GM12878 (cell line): ENCODE data around the gene MTA3. TPM values are rescaled to one million over a fixed set of nuclear protein-coding genes. Genes with fewer than 3 reads are reported as not detected.
"Not testable (repeated sequence)": the region's sequence is repeated elsewhere in the genome, so short reads cannot be mapped to it uniquely, and the experiment has no call there.

ENCODE experiments used
- ATAC-seq: fragments of 200-7000 bp; cut with Tn5 transposase; 3 replicates; pipeline ENCODE4 v1.9.1; 2020; ENCODE audit warnings: mild to moderate bottlenecking, moderate library complexity
- BruUV-seq: library from RNA; stranded (reverse); fragments of 400-500 nt; replicated peaks from 2 replicates; lab custom pipeline; 2021; lab: Mats Ljungman, UMichigan
- CTCF ChIA-PET: fragments of 300-600 bp; sonication (Branson Sonifier 250); formaldehyde crosslinking; extraction: SDS; loops from one replicate; lab custom pipeline; 2021; ENCODE audit warnings: inconsistent platforms; lab: Yijun Ruan, JAX
- POLR2A ChIA-PET: fragments of 350-600 bp; formaldehyde crosslinking; extraction: SDS; loops from one replicate; lab custom pipeline; 2021; ENCODE audit warnings: inconsistent platforms; lab: Charles Lee
- RAD21 ChIA-PET: fragments of 300-600 bp; sonication (Branson Sonifier 250); formaldehyde crosslinking; loops from one replicate; lab custom pipeline; 2023; ENCODE audit warnings: antibody characterized with exemption; ENCODE audit not compliant: unreplicated experiment; lab: Charles Lee
- SMC1A ChIA-PET: fragments of 300-600 bp; sonication (Branson Sonifier 250); formaldehyde crosslinking; loops from one replicate; lab custom pipeline; 2023; ENCODE audit not compliant: unreplicated experiment, uncharacterized antibody; lab: Charles Lee
- DNase-seq: peaks from one replicate; pipeline ENCODE4 v3.0.0-alpha.2; 2011; ENCODE audit warnings: low read depth, low spot score
- FAIRE-seq: peaks from 3 replicates; lab custom pipeline; 2011; peaks lifted over from hg19 to GRCh38; lab: Jason Lieb, UNC
- H2AFZ ChIP-seq: 2 replicates; pipeline ENCODE4 v1.6.0; 2011; ENCODE audit warnings: low read depth, low read length, control low read depth; ENCODE audit not compliant: control insufficient read depth
- H3K27ac ChIP-seq: 2 replicates; pipeline ENCODE4 v1.5.1; 2011; ENCODE audit warnings: control low read depth; ENCODE audit not compliant: control insufficient read depth, insufficient read depth
- H3K27me3 ChIP-seq, 2 experiments: replicated peaks in 1 of 2; 2 replicates each; pipeline versions ENCODE4 v1.6.0 to v1.6.1; 2011; ENCODE audit warnings: low read length in 1 of 2; ENCODE audit not compliant: control insufficient read depth in 2 of 2, insufficient read depth in 2 of 2
- H3K36me3 ChIP-seq, 2 experiments: 2 replicates each; pipeline ENCODE4 v1.5.1; 2011; ENCODE audit warnings: low read length in 1 of 2; ENCODE audit not compliant: control insufficient read depth in 2 of 2, insufficient read depth in 2 of 2
- H3K4me1 ChIP-seq: 2 replicates; pipeline ENCODE4 v1.6.1; 2011; ENCODE audit warnings: mild to moderate bottlenecking, low read length, moderate library complexity, mixed read lengths; ENCODE audit not compliant: control insufficient read depth, insufficient read depth
- H3K4me2 ChIP-seq: 2 replicates; pipeline ENCODE4 v1.6.0; 2011; ENCODE audit warnings: control low read depth; ENCODE audit not compliant: control insufficient read depth, insufficient read depth
- H3K4me3 ChIP-seq: fragments of 200-600 bp; sonication (generic); 2 replicates; pipeline ENCODE4 v1.5.1; 2016
- H3K79me2 ChIP-seq: 2 replicates; pipeline ENCODE4 v1.6.0; 2011; ENCODE audit warnings: low read length; ENCODE audit not compliant: control insufficient read depth, insufficient read depth
- H3K9ac ChIP-seq: 2 replicates; pipeline ENCODE4 v1.8.0; 2011; ENCODE audit warnings: low read length, control low read depth, mixed read lengths; ENCODE audit not compliant: control insufficient read depth, insufficient read depth
- H3K9me3 ChIP-seq: replicated peaks from 3 replicates; pipeline ENCODE4 v1.5.1; 2011; ENCODE audit warnings: mild to moderate bottlenecking, low read length; ENCODE audit not compliant: control insufficient read depth, insufficient read depth
- H4K20me1 ChIP-seq: 2 replicates; pipeline ENCODE4 v1.6.0; 2011; ENCODE audit not compliant: control insufficient read depth, insufficient read depth
- BHLHE40 ChIP-seq, 2 experiments: fragments of 450-650 bp in 1 of 2; IDR thresholded peaks; 2 replicates each; pipeline ENCODE4 v1.6.1; 2011 to 2017; ENCODE audit warnings: low read depth in 2 of 2, borderline replicate concordance in 1 of 2, improper control_type of control experiment in 1 of 2, low read length in 1 of 2, mild to moderate bottlenecking in 1 of 2
- EGR1 ChIP-seq, 2 experiments: IDR thresholded peaks; 1 replicate in 1 of 2; 2 replicates in 1 of 2; pipeline ENCODE4 v1.6.1; 2011 to 2012; ENCODE audit warnings: low read depth in 2 of 2, low read length in 2 of 2, borderline replicate concordance in 1 of 2, mild to moderate bottlenecking in 1 of 2, moderate library complexity in 1 of 2
- IKZF2 ChIP-seq, 2 experiments: fragments of 450-650 bp; IDR thresholded peaks; 2 replicates each; pipeline ENCODE4 v1.6.1; 2017; ENCODE audit warnings: mild to moderate bottlenecking in 2 of 2, moderate library complexity in 2 of 2
- POLR2A ChIP-seq: IDR thresholded peaks from 2 replicates; pipeline ENCODE4 v1.6.1; 2011; ENCODE audit warnings: low read depth, mild to moderate bottlenecking, low read length
- RFX5 ChIP-seq: IDR thresholded peaks from 2 replicates; pipeline ENCODE4 v1.6.1; 2011; ENCODE audit warnings: low read depth, low read length, improper control_type of control experiment
- ZNF24 ChIP-seq: fragments of 450-650 bp; IDR thresholded peaks from 2 replicates; pipeline ENCODE4 v1.6.1; 2017; ENCODE audit warnings: antibody characterized with exemption, mild to moderate bottlenecking
- WGBS: methylation state at CpG from one replicate; pipeline ENCODE4 v1.1.6; 2016; ENCODE audit warnings: low lambda C conversion rate; ENCODE audit not compliant: insufficient replicate concordance, insufficient coverage; ENCODE audit errors: missing lambda C conversion rate; 5-methylcytosine and 5-hydroxymethylcytosine counted together
- in situ Hi-C: fragments of 300-500 bp; cut with MboI; formaldehyde crosslinking; loops from 9 replicates; pipeline ENCODE4 v1.14.3; 2018; ENCODE audit warnings: mixed read lengths
- intact Hi-C: fragments of 100-400 bp; cut with micrococcal nuclease; formaldehyde crosslinking; loops from one replicate; pipeline ENCODE4 v1.14.2; 2022; ENCODE audit not compliant: unreplicated experiment
- polyA plus RNA-seq, 11 experiments: library from polyadenylated mRNA; depleted of rRNA in 4 of 11; unstranded in 6 of 11; stranded (reverse) in 5 of 11; fragments of >200 nt; fragmentation: Nextera tagmentation in 4 of 11; fragmentation: Illumina TruSeq in 1 of 11; extraction: Ambion mirVana in 4 of 11; extraction: Trizol in 1 of 11; gene quantifications; 1 replicate in 1 of 11; 2 replicates in 10 of 11; pipeline versions ENCODE4 v1.2.1 to v1.2.3, GENCODE V29; 2011 to 2016; ENCODE audit warnings: inconsistent platforms in 2 of 11, missing spikeins in 2 of 11, low read depth in 1 of 11
- total RNA-seq, 4 experiments: library from RNA; depleted of rRNA in 3 of 4; stranded (reverse); fragments of >200 nt in 3 of 4; fragmentation: Illumina TruSeq in 1 of 4; extraction: Trizol in 1 of 4; gene quantifications; 2 replicates each; pipeline versions ENCODE4 v1.2.1 to v1.2.3, GENCODE V29; 2013 to 2021

Gene MTA3
- total and polyA plus RNA-seq, 10 of the 15 experiments (the other 5 are each of a cell fraction or from before 2014, with no cell fraction given) = 17.6 to 45.5 (median 26.5) TPM

- H3K9me3 ChIP-seq, H2AFZ ChIP-seq, H3K27ac ChIP-seq, RAD21 ChIA-PET, H3K27me3 ChIP-seq, POLR2A ChIA-PET, H3K36me3 ChIP-seq, H3K4me2 ChIP-seq, DNase-seq, FAIRE-seq, H3K9ac ChIP-seq, intact Hi-C loops, BruUV-seq, H4K20me1 ChIP-seq, ATAC-seq, H3K79me2 ChIP-seq, H3K4me3 ChIP-seq, H3K4me1 ChIP-seq, in situ Hi-C loops: not testable (repeated sequence)
- peak in 1 of 2 experiments; percentile 13; a peak in 1 of 4 replicates for TF ChIP-seq BHLHE40 (IDR thresholded peaks at IDR 0.05; ENCODE audit: borderline replicate concordance in 1 of 2, low read depth in 2 of 2, low read length in 1 of 2)
- 18% methylated on average over 13 of the region's 13 CpGs for WGBS
- ChIA-PET CTCF (interaction anchor here (1.3 to 2.1 kb wide), 2 partner anchors 39 to 103 kb away, joined by 3 to 8 read pairs; no protein-coding TSS in a partner anchor), SMC1A (interaction anchor here (0.7 to 1.0 kb wide), 2 partner anchors 11 to 79 kb away, joined by 3 read pairs; no protein-coding TSS in a partner anchor)
Observed at GRCh38 chr2:42560133-42560532, 8.3 kb upstream of the MTA3 start.

GRCh38 chr2:42560899-42561298, 7.5 kb upstream of the MTA3 start:
- Histone ChIP-seq H3K36me3 (no peaks in the 10 kb centered on the region), H3K9ac (no peak overlapping the region), H3K4me1 (peaks cover 2% of the 10 kb centered on the region), H3K27me3 (no peaks in the 10 kb centered on the region), H4K20me1 (no peaks in the 10 kb centered on the region), H3K27ac (no peak overlapping the region), H2AFZ (no peak overlapping the region), H3K4me2 (no peak overlapping the region), H3K4me3 (no peak overlapping the region), H3K9me3 (no peaks in the 10 kb centered on the region), H3K79me2 (no peaks in the 10 kb centered on the region)
- WGBS = 89% methylated on average over 1 of the region's 1 CpG
- ChIA-PET POLR2A (no interaction called here), RAD21 (no interaction called here), SMC1A (no interaction called here), CTCF (interaction anchor here (1.3 kb wide), 2 partner anchors 38 to 103 kb away, joined by 3 to 6 read pairs; no protein-coding TSS in a partner anchor)
- no peak for DNase-seq
- BruUV-seq = no TSS peak
- intact Hi-C loops = no loop called here
- no peak for ATAC-seq
- in situ Hi-C loops = no loop called here
- FAIRE-seq = no peak
- TF ChIP-seq IKZF2 (IDR thresholded peaks at IDR 0.05) (no peak), RFX5 (no peak), ZNF24 (no peak), POLR2A (no peak), EGR1 (IDR thresholded peaks at IDR 0.05; ENCODE audit: borderline replicate concordance in 1 of 2, low read depth in 2 of 2, low read length in 2 of 2) (no peak)
